ENCODE data around the gene MRPL40.
"Not testable (repeated sequence)": the region's sequence is repeated elsewhere in the genome, so short reads cannot be mapped to it uniquely, and the experiment has no call there.

Gene MRPL40

GRCh38 chr22:19440411-19441195 lies 8.3 kb downstream of the MRPL40 start:
- DNase-seq (ENCODE audit: low read depth in 2 of 2): no peak

GRCh38 chr22:19442166-19442565 lies 9.8 kb downstream of the MRPL40 start:
- no peak for DNase-seq (ENCODE audit: low read depth in 2 of 2)

- no peak for DNase-seq (ENCODE audit: low read depth in 2 of 2)
Measured at GRCh38 chr22:19443544-19444211, 11.3 kb downstream of the MRPL40 start.

DNA sequence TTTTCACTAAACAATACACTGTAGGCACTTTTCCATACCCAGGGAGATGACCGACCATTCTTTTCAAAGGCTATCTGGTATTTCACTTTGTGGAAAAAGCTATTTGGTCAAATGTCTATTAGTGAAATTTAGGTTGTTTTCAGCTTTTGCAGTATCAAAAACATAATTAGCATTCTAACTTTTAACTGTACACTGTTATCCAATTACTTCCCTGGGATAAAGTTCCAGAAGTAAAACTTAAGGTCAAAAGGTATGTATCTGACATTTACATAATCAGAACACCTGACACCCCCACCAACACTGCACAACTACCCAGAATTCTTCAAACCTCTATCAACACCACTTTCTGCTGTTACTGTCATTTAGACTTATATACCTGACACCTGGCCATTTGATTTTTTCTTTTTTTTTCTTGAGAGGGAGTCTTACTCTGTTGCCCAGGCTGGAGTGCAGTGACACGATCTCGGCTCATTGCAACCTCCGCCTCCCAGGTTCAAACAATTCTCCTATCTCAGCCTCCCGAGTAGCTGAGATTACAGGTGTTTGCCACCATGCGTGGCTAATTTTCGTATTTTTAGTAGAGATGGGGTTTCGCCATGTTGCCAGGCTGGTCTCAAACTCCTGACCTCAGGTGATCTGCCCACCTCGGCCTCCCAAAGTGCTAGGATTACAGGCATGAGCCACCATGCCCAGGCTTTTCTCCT lies 13.1 kb downstream of the MRPL40 start:
- DNase-seq (ENCODE audit: low read depth in 2 of 2): not testable (repeated sequence)

- no peak for DNase-seq (ENCODE audit: low read depth in 2 of 2)
Measured at GRCh38 chr22:19446603-19447329, 14.4 kb downstream of the MRPL40 start.

DNA sequence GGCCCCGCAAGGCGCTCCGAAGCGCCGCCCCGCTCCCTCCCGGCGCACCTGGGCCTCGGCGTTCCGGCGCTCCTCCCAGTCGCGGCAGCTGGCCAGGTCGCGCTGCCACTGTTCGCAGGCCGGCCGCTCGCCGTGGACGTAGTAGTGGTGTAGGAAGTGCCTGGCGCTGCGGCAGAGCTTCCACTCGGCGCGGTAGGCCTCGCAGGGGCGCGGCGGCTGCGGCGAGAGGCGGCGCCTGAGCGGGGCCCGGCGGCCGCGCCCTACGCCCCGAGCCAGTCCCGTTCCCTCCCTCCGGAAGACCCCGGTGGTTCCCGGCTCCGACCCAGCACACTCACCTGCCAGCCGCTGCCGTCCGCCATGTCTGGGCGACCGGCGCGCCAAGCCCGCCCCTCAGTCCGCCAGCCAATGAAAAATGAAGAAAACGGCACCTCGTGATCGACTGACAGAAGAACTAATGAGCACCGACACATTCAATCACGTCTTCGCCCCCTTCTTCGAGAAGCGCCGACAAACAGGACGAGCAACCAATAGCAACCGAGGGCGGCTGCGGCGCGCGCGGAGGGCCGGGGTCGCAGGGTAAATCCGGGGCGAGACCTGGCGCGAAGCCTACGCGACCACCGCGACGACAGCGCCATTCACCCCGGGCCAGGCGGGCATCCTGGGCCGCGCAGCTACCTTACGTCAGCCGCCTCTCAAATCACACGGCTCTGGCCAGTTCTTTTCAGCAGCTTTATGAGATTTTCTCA lies 15.2 kb downstream of the MRPL40 start, which contains the start of gene C22orf39:
TSS of gene C22orf39 (minus strand) at position 382 of the 746 bp plus-strand sequence. CDS start at position 359, 23 bp downstream.
- DNase-seq (ENCODE audit: low read depth in 2 of 2): peak; percentile 72 to 77

- DNase-seq (ENCODE audit: low read depth in 2 of 2): no peak
Measured at GRCh38 chr22:19448076-19448607, 15.8 kb downstream of the MRPL40 start.

DNA sequence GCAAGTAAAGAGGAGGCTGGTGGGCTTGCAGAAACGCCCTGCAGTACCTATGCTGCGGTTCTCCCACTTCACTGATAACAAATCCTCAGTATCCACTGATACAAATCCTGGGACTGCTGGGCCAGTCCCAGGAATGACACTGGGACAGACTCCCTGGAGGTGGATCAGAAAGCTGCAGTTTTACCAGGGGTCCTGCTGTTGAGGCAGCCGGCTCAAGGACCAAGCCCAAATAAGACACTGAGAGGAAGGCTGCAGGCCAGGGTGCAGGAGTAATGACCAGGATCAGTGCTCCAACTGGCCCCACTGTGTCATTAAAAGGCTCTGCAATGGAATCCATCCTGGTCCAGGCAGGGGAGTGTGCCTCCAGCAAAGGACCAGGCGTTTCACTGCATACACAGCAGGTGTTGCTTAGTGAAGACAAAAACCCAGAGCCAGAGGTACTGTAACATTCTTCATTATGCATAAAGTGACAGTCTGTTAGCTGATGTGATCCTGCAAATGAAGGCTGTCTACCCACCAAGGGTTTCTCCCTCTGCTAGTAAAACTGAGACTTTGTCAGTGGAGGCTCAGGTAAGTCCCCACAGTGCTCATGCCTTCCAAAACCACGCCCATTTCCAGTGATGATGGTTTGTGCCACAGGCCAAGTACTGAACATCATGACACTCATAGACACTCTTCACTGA lies 16.5 kb downstream of the MRPL40 start:
- no peak for DNase-seq (ENCODE audit: low read depth in 2 of 2)

DNA sequence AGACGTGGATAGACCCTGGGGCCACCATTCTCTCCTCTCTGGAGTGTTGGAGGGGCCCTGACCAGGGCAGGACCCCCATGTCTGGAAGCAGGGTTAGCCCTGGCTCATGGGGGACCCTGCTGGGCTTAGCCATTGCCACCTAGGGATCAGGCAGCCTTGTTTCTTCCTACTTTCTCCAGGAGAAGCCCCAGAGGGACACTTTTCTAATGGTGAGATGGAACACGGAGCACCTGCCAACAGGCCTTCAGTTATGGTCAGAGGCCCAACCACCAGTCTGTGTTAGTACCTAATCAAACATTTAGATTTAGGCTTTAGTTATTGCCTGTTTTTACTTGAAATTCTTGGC lies 17.1 kb downstream of the MRPL40 start:
- no peak for DNase-seq (ENCODE audit: low read depth in 2 of 2)

- no peak for DNase-seq (ENCODE audit: low read depth in 2 of 2)
Measured at GRCh38 chr22:19450363-19451175, 18.2 kb downstream of the MRPL40 start.

- no peak for DNase-seq (ENCODE audit: low read depth in 2 of 2)
Measured at GRCh38 chr22:19451570-19451969, 19.2 kb downstream of the MRPL40 start.

DNA sequence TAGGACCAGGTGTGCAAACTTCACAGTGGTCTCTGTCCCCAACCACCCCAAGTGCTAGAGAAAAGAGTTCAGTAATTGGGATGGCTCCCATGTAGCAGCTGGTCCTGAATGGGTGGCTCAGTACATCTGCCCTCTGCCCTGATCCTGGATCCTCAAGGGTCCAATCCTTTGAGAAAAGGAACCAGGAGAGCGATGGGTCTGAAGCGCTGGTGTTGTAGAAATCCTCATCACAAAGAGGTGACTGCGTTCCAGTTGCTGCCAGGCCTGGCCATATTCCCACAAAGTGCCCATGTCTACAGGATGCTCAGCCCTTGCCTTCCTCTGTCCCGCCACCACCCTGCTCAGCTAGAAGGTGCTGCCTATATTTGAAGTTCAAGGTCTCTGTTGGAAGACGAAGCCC lies 21.4 kb downstream of the MRPL40 start:
- DNase-seq (ENCODE audit: low read depth in 2 of 2): no peak

DNA sequence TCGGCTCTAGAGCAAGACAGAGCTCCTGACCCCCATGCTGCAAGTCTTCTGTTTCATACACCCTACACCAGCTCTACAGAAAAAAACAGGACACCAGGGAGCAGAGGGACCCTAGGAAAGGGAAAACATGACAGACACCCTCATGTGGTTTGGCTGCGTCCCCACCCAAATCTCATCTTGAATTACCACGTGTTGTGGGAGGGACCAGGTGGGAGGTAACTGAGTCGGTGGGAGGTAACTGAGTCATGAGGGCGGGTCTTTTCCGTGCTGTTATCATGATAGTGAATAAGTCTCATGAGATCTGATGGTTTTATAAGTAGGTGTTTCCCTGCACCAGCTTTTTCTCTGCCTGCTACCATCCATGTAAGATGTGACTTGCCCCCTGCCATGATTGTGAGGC lies 21.8 kb downstream of the MRPL40 start:
- no peak for DNase-seq (ENCODE audit: low read depth in 2 of 2)

GRCh38 chr22:19455033-19455432 lies 22.7 kb downstream of the MRPL40 start:
- no peak for DNase-seq (ENCODE audit: low read depth in 2 of 2)

DNA sequence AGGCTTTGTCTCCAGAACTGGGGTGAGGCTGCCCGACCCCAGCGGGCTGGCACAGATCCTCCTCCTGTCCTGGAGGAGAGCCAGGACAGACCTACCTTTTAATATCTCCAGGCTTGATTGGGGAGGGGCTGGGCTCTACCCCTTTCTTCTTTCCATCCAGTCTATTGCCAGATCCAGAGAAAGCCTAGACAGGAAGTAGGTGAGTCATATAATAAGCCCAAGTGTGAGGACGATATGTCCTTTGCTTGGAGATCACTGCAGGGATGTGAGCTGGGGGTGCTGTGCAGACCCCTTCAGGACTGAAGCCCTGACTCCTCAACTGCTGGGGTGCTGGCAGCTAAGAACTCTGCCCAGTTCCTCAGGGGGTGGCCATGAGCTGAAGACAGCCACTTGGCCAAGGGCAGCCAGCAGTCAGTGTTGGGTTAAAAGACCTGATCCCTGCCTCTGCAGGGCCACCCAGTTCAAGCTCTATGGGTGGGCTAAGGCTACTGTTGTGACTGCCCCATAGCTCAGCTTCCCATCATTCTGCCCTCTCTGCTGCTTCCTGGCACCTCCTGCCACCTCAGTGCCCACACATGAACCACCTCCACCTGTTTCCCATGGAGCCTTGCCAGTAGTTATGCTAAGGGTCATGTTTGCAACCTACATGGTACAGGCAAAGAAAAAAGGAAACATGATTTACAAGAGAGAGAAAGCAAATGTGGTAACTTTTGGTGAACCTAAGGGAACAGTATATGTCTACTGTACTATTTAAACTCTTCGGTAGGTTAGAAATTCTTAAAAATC lies 23.4 kb downstream of the MRPL40 start:
- DNase-seq (ENCODE audit: low read depth in 2 of 2): no peak

DNA sequence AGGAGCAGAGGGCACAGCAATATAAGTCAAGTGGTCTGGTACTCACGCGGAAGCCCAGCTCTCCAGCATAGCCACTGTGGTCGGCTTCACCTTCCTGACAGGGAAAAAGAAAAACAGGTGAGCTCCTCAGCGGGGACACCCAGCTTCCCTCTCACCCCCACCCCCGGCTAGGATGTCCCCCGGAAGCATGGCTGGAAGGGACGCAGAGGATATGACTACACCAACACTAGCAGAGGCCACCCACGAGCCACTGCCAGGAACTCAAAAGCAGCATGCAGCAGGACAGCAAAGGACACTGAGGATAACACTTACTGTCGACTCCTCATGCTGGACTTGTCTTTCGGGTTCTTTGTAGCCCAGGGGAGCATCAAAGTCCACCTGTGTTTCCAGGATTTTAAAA lies 24.2 kb downstream of the MRPL40 start:
- DNase-seq (ENCODE audit: low read depth in 2 of 2): no peak

- no peak for DNase-seq (ENCODE audit: low read depth in 2 of 2)
Measured at GRCh38 chr22:19457828-19458428, 25.6 kb downstream of the MRPL40 start.

DNA sequence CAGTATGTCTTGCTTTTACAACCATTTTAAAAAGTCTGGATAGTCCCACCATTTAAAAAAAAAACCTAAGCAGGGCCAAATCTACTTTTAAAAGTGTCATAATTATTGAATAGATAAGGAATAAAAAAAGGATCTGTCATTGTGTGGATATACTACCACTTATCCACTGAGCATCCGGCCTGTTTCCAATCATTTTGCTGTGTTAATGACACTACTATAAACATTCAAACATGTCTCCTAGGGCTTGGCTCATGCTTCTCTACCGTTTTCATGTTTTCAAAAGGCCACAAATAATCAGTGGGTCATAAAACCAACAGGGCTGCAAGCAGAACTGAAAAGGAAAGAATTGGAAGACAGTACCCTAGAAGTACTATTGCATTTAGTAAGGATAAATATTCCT lies 27.7 kb downstream of the MRPL40 start:
- DNase-seq (ENCODE audit: low read depth in 2 of 2): no peak

Measured in activated CD8-positive, alpha-beta memory T cell treated with anti-CD3 and anti-CD28 coated beads for 4 hours (primary cell).